NB4 (cell line): ENCODE data around the gene TMPRSS3.

Experiments used
- DNase-seq: peaks from one replicate; pipeline ENCODE4 v3.0.0; 2010; ENCODE audit warnings: low read depth
- H3K4me3 ChIP-seq: one replicate; pipeline ENCODE4 v1.5.1; 2011; ENCODE audit warnings: mild to moderate bottlenecking, low read depth, low read length, moderate library complexity
- MYC ChIP-seq: IDR thresholded peaks from 2 replicates; pipeline ENCODE4 v1.6.1; 2011; ENCODE audit warnings: low read depth, low read length
- POLR2A ChIP-seq: IDR thresholded peaks from 2 replicates; pipeline ENCODE4 v1.6.1; 2011; ENCODE audit warnings: mild to moderate bottlenecking; ENCODE audit not compliant: insufficient read length; ENCODE audit errors: extremely low read depth
- TF ChIP-seq, protein P1 (sequence below): IDR thresholded peaks from 2 replicates; pipeline ENCODE4 v1.6.1; 2011; ENCODE audit warnings: low read depth, low read length
- TF ChIP-seq, protein P2 (sequence below): IDR thresholded peaks from one replicate; pipeline ENCODE4 v1.5.1; 2012; ENCODE audit warnings: low read depth, low read length

Gene TMPRSS3

DNA sequence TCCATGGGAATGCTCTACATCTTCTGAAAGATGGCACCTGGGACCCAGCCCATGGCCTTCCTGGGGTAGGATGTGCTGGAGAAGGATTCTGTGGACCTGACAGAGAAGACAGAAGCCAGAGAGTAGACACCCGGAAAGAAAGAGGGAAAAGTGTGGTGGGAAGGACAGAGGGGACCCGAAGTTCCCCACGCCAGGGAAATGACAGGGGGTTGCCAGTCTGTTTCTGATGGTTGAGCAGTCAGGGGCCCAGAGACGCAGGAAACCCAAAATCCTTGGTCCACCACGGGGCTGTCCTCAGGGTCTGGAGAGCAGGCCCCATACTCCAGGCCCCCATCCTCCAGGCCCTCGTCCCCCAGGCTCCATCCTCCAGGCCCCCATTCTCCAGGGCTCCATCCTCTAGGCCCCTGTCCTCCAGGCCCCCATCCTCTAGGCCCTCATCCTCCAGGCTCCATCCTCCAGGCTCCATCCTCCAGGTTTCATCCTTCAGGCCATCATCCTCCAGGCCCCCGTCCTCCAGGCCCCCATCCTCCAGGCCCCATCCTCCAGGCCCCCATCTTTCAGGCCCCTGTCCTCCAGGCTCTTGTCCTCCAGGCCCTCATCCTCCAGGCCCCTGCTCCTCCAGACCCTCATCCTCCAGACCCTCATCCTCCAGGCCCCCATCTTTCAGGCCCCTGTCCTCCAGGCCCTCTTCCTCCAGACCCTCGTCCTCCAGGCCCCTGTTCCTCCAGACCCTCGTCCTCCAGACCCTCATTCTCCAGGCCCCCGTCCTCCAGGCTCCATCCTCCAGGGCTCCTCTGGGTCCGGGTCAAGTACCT, 44.0 kb downstream of the TMPRSS3 start:
- TF ChIP-seq POLR2A (no peak), MYC (no peak)
- TF ChIP-seq, protein P1, sequence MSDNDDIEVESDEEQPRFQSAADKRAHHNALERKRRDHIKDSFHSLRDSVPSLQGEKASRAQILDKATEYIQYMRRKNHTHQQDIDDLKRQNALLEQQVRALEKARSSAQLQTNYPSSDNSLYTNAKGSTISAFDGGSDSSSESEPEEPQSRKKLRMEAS = no peak
- TF ChIP-seq, protein P2, sequence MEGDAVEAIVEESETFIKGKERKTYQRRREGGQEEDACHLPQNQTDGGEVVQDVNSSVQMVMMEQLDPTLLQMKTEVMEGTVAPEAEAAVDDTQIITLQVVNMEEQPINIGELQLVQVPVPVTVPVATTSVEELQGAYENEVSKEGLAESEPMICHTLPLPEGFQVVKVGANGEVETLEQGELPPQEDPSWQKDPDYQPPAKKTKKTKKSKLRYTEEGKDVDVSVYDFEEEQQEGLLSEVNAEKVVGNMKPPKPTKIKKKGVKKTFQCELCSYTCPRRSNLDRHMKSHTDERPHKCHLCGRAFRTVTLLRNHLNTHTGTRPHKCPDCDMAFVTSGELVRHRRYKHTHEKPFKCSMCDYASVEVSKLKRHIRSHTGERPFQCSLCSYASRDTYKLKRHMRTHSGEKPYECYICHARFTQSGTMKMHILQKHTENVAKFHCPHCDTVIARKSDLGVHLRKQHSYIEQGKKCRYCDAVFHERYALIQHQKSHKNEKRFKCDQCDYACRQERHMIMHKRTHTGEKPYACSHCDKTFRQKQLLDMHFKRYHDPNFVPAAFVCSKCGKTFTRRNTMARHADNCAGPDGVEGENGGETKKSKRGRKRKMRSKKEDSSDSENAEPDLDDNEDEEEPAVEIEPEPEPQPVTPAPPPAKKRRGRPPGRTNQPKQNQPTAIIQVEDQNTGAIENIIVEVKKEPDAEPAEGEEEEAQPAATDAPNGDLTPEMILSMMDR = no peak
- DNase-seq = no peak
- no peak overlapping the region for H3K4me3 ChIP-seq

DNA sequence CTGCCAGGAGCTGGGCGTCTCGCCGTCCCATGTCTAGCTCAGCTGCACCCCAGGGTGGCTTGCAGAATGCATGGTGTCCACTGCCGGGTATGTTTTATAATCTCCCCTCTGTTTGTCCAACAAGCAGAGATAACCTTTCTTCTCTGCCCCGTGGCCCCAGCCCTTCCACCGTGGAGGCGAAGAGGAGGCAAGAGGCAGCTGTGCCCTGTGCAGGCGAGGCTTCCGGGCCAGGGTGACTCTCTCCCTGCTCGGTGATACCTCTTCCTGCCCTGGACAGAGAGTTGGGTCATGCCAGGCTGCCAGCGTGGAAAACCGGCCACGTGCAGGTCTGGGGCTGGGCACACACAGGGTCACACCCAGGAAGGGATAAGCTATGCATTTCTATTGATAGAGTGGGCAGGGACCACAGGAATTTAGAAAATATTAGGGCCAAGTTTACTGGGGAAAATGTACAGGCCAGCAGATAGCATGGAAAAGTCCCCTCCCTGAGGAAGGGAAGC, 44.9 kb downstream of the TMPRSS3 start, which contains the start of gene TFF2:
Gene TFF2, minus strand, starts transcription at position 68 of the 500 bp plus-strand sequence. Its CDS starts 37 bp downstream, at position 31.
- no peak for DNase-seq
- TF ChIP-seq MYC (no peak), POLR2A (no peak)
- TF ChIP-seq, protein P1 = no peak
- TF ChIP-seq, protein P2 = no peak
- no peak within 1 kb of the TSS for H3K4me3 ChIP-seq

DNA sequence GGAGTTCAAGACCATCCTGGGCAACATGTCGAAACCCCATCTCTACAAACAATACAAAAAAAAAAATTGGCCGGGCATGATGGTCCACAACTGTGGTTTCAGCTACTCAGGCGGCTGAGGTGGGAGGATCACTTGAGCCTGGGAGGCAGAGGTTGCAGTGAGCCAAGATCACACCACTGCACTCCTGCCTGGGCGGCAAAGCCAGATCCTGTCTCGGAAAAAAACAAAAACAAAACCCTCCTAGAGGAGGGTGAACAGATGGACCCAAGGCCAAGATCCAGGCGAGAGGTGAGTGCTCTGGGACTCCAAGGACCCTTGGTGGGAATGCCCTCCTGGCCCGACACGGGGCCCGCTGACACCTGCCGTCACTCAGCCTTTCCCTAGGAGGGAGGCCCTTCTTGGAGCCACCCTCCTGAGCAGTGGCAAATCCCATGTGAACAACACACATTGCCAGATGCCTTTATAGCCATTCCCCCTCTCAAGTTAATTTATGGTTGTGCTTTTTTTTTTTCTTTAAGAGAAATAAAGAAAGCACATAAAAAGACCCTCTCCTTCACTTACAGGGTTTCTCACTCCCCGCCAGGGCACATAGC, 45.4 kb downstream of the TMPRSS3 start:
- TF ChIP-seq POLR2A (no peak), MYC (no peak)
- TF ChIP-seq, protein P1 = no peak
- TF ChIP-seq, protein P2 = no peak
- no peak overlapping the region for H3K4me3 ChIP-seq
- no peak for DNase-seq

DNA sequence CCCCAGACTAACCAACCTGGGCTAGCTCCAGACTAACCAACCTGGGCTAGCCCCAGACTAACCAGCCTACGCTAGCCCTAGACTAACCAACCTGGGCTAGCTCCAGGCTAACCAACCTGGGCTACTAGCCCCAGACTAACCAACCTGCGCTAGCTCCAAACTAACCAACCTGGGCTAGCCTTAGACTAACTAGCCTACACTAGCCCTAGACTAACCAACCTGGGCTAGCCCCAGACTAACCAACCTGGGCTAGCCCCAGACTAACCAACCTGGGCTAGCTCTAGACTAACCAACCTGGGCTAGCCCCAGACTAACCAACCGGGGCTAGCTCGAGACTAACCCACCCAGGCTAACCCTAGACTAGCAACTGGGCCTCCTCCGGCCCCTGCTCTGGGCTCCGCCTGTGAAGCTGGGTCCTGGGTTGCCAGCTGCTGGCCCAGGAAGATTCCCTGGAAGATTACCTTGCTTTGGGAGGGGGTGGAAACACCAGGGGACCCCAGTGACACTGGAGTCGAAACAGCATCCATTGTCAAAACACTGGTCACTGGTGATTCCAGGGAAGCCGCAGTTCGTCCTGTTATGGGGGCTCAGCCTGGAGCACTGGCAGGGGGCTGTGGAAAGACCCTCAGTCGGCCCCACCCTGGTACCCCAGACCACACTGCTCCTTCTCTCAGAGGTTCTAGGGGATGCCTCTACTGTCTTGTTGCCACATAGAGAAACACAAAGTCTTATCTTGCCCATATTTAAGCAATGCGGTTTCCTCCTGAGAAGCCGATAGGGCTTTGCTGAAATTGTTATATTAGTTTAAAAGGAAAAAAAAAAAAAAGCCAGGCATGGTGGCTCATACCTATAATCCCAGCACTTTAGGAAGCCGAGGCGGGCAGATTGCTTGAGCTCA, 46.2 kb downstream of the TMPRSS3 start:
- TF ChIP-seq POLR2A (no peak), MYC (no peak)
- TF ChIP-seq, protein P2 = no peak
- TF ChIP-seq, protein P1 = no peak
- no peak for DNase-seq
- no peak overlapping the region for H3K4me3 ChIP-seq

DNA sequence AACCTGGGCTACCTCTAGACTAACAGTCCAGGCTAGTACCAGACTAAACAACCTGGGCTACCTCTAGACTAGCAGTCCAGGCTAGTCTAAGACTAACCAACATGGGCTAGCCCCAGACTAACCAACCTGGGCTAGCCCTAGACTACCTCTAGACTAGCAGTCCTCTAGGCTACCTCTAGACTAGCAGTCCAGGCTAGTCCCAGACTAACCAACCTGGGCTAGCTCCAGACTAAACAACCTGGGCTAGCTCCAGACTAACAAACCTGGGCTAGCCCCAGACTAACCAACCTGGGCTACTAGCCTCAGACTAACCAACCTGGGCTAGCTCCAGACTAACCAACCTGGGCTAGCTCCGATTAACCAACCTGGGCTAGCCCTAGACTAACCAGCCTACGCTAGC, 47.1 kb downstream of the TMPRSS3 start:
- H3K4me3 ChIP-seq = no peak overlapping the region
- no peak for TF ChIP-seq POLR2A
- TF ChIP-seq, protein P1 = no peak
- TF ChIP-seq, protein P2 = no peak
- no peak for TF ChIP-seq MYC
- no peak for DNase-seq
